Eye (tissue), 1 donor: ENCODE results near the gene F7.
A peak's percentile ranks its signal among the peaks of the same experiment; 100 is the strongest.

Source experiments
- DNase-seq: peaks from one replicate; pipeline ENCODE4 v3.0.0-alpha.2; 2015

F7 gene

DNA sequence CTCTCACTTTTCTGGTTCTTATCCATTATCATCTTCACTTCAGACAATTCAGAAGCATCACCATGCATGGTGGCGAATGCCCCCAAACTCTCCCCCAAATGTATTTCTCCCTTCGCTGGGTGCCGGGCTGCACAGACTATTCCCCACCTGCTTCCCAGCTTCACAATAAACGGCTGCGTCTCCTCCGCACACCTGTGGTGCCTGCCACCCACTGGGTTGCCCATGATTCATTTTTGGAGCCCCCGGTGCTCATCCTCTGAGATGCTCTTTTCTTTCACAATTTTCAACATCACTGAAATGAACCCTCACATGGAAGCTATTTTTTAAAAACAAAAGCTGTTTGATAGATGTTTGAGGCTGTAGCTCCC, 14.2 kb downstream of the F7 start:
- no peak for DNase-seq

DNA sequence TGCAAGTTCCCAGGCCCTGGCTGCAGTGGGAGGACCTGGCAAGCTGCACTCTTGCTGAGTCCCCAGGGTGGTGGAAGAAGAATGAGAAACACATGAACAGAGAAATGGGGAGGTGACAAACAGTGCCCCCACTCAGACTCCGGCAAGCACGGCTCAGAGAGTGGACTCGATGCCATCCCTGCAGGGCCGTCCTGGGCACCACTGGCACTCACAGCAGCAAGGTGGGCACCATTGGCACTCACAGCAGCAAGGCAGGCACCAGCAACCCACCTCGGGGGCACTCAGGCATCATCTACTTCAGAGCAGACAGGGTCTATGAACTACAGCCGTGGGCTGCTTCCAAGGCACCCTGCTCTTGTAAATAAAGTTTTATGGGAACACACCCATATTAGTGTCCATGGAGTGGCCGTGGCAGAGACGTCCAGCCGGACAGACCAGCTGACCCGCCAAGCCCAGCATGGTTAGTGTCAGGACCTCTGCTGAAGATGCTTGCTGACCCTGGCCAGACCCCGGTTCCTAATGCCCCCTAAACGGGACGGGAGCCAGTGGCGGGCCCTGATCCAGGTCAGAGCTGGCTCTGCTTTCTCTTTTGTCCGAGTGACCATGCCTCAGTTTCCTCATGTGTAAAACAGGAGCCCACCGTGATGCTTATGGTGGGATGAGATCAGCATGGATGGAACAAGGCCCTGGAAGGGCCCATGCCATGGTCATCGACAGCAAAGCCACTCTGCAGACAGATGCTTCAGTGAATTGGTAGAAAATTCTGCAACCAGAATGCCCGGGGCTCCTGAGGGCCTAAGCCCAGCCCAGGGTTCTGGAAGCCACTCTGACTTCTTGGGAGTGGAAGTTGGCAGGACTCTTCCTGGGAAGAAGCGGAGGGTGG, 14.9 kb downstream of the F7 start:
- DNase-seq: no peak

DNA sequence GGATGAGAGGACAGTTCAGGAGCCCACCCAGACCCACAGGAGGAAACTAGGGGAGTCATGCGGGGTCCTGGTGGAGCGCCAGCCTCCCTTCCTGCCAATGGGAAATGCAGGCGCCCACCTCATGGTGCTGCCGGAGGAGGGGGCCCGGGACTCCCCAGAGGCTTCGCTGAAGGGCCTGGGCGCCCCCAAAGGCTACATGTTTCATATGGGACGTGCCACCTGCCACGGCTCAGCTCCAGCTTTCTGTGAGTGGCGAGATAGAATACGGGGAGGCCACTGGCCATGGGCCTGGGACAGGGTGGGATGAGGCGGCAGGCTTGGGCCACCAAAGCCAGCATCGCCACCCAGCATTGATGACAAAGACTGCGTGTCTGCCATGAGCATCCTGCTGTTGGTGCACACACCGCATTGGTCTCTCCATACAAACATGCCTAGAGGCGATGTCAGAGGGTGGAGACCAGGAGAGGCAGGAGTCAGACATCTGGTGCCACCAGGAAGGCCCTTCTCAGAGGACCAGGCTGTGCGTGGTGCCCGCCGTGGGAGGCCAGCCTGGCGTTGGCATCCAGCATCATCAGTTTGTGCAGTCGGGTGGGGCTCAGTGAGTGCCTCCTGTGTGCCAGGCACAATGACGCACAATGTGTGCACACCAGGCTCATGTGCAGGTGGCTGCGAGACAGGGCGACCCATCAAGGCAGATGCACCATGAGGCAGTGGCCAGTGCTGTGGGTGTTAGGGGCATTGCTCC, 15.8 kb downstream of the F7 start:
- DNase-seq: no peak

DNA sequence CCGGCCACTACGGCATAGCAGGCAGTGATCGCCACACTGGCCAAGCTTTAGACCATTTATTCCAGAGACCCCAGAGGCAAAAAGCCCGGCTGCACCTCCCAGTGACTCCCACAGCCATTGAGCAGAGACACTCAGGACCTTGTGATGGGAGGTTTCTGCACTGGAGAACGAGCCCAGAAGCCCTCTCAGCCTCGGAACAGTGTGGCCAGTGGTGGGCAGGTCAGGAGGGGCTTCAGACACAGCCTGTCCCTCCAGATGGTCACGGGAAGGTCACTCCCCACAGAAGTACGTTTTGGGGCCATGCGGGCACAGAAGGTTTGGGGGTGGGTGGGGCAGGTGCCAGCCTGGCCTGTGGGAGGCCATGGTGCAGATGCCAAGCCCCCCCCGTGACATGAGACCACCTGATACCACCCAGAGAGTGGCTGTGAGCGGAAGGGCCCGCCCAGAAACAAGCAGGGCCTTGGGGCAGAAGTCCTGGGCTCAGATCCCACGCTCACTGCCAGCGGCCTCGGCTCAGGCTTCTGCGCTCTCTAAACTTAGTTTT, 16.4 kb downstream of the F7 start:
- DNase-seq: no peak

DNA sequence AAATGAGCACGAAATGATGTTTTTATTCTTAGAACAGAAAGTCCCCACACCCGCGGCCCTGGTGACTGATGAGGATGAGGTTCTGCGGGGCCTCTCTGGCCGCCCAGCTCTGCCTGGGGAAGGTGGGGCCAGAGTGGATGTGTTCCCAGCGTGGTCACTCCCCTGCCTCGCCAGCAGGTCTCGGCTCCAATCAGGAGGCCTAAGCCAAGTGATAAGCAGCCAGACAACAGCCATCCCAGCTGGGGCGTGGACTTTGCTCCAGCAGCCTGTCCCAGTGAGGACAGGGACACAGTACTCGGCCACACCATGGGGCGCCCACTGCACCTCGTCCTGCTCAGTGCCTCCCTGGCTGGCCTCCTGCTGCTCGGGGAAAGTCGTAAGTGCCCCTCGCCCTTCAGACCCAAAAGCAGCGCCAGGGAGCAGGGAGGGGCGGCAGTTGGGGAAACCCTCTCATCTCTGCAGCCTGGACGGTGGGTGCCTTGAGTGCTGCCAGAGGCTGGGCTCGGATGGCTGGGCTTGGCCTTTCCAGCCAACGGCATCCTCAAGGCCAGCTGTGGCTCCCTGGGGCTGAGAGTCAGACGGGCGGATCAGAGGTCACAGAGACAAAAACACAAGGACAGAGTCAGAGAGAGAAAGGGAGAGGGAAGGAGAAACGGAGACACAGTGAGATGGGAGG, 17.1 kb downstream of the F7 start, which contains the start of gene F10:
Gene F10 (plus strand): TSS at position 250 of the 676 bp plus-strand sequence. CDS start 57 bp downstream, at position 307.
- peak; percentile 73 for DNase-seq

DNA sequence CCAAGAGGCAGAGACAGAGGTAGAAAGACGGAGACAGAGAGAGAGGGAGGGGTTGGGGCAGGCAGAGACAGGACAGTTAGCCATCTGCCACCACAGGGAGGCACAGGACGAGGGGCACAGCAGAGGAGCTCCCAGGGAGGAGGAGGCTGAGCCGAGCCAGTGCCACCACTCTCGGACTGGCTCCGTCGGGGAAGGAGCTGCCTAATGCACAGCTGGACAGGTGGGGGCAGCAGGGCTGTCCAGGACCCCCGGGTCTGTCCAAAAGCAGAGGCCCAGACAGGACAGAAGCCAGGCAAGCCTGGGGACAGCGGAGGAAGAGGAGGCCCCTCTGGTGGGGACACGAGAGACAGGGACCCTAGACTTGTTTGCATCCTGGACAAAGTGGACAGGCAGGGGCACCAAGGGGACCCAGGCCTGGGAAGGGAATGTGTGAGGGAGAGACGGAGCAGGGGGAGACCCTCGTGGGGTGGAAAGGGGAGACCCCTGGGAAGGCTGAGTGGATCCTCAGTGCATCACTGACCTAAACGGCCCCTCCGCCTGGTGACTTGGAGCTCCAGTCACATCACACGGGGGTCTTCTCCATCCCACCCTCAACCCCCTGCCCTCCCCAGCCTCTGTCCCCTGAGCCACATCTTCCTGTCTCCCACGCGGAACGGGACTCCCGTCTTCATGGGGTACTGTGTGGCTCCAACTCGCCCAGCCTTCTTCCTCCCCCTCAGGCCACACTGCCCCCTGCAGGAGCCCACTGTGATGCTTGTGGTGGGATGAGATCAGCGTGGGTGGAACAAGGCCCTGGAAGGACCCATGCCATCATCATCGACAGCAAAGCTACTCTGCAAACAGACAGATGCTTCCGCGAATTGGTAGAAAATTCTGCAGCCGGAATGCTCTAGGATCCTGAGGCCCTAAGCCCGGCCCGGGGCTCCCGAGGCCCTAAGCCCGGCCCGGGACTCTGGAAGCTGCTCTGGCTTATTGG, 17.9 kb downstream of the F7 start:
- DNase-seq: no peak

DNA sequence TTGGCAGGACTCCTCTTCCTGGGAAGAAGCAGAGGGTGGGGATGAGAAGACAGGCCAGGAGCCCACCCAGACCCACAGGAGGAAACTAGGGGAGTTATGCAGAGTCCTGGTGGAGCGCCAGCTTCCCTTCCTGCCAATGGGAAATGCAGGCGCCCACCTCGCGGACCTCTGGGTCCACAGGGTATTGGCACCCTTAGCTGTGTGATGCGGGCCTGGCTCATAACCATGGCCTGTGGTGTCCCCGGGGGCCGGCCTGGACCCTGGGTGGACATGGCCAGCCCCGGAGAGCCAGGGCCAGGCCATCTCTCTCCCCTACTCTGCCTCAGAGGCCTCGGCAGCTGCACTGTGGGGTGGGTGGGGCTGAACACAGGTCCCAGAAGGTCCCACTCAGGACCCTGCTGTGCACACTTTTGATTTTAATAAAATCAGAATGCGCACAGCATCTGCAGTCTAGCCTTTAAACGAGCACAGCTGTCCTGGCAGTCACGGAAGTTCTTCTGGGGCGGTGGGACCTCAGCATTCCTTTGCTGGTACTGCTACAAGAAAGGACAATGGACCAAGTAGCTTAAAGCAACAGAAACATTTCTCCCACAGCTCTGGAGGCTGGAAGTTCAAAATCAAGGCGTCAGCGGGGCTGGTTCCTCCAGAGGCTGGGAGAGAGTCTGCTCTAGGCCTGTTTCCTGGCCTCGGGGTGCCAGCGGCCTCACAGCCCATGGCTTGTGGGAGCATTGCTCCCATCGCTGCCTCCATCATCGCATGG, 18.8 kb downstream of the F7 start:
- no peak for DNase-seq

DNA sequence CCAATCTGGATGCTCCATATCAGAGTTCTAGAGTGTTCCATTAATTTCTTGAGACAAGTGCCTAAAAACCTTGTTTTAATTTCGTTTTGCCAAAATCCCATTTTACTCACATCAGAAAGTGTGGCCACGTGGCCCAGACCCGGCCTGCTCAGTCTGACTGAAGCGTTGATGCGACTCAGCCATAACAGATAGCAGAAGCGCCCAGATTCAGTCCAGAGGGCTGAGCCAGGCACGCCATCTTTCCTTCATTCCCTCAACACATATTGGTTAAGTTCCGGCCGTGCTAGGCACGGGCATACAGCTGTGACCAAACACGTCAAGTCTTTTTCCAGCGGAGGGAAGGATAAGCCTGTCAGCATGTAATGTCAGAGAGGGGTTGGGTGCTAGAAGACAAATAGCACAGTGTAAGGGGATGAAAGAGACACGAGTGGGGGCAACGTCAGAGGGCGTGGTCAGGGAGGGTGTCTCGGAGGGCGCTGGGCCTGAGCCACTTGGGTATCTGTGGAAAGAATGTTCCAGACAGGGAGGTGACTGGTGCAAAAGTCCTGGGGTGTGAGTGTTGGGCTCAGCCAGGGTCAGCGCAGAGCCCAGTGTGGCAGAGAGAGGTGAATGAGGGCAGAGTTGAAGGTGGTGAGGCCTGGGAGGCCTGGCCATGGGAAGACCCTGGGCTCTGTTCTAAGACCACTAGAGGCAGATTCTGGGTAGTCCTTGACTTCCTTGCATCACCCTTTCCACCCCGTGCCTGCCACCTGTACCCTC, 20.1 kb downstream of the F7 start:
- no peak for DNase-seq

DNA sequence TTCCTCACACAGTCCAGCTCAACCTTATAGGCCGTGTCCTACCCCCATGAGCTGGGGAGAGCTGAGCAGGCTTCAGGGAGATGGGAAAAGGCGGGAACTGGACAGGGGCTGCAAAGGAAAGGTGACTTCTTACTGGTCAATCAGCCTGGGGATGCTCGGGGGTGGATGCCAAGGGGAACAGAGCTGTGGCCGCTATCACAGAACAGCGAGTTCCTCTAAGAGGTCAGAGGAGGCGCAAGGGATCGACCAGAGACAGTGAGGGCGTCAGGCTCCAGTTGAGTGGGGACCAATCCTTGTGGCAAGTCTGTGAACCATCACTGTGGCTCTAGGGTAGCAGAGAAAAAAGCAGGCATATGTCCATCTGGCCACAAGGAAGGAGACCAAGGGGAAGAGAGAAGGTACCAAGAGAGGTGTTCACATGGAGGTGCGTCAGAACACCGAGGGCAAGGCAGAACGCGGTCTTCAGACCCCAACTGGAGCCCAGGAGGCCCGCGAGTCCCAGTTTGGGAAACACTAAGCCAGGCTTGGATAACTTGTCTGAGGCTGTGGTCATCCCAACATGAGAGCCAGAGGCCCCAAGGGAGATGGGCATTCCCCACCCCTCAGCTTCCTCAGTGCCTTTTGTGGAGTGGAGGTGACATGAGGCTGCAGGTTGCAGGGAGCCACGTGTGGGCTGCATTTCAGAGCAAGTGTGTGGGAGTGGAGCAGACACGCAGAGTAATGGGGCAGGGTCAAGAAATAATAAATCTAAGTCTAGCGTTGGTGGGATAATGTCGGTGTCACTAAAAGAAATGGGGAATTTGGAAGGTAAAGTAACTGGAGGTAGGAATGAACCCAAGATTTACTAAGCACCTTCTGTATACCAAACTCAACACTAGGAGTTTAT, 20.9 kb downstream of the F7 start:
- no peak for DNase-seq

DNA sequence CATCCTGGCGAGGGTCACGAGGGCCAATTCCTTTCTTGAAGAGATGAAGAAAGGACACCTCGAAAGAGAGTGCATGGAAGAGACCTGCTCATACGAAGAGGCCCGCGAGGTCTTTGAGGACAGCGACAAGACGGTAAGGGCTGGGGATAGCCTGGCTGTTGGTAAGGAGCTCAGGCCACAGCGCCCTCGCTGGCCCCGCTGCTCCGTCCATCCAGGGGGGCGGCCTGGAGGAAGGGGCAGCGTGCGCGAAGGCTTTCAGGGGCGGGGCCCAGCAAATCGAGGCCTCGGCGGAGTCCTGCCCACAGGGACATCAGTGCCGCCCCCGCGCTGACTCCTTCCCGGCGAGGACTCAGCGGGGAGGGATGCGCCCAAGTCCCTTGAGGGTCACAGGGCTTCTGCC, 23.9 kb downstream of the F7 start:
- no peak for DNase-seq

DNA sequence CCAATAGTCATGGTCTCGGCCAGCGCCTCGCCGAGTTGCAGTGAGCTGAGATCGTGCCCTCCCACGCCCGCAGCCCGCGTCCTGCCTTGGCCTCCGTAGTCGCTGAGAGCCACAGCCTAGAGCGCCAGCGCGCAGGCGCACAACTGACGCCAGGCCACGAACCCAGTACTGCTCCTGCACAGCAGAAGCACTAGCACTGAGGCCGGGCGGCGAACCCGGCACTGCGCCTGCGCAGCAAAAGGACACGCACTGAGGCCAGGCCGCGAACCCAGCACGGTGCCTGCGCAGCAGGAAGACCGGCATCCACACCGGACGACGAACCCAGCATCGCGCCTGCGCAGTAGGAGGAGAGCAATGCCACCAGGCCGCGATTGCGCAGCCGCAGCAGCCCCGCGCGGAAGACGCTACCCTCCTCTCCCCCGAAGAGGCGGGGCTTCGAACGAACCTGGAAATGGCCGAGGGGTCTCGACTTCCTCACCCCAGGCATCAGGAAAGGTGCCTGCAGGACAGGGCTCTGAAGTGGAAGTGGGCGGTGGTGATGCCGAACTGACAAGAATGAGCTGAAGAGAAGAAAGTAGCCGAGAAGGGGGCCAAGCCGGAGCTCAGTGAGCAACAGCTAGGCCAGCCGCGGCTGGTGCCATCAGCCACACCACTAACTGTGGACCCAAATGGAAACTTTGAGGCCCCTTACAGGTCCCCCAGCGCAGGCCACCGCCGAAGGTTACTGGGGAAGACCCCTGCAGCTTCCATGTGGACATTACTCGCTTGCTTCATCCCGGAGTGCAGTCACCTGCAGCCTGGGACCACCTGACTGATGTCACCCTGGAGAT, 24.5 kb downstream of the F7 start:
- peak; percentile 36 for DNase-seq

DNA sequence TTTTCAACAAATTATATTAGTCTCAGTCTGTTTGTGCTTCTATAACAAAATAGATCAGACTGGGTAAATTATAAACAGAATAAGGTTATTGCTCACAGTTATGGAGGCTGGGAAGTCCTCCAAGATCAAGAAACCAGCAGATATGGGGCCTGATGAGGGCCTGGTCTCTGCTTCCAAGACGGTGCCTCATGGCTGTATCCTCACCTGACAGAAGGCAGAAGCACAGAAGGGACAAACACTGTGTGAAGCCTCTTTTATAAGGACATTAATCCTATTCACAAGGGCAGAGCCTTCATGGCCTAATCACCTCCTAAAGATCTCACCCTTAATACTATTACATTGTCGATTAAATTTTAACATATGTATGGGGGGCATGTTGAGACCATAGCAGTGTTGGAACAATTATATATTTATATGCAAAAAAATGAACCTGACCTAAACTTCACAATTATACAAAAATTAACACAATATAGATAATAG, 29.7 kb downstream of the F7 start:
- DNase-seq: no peak

DNA sequence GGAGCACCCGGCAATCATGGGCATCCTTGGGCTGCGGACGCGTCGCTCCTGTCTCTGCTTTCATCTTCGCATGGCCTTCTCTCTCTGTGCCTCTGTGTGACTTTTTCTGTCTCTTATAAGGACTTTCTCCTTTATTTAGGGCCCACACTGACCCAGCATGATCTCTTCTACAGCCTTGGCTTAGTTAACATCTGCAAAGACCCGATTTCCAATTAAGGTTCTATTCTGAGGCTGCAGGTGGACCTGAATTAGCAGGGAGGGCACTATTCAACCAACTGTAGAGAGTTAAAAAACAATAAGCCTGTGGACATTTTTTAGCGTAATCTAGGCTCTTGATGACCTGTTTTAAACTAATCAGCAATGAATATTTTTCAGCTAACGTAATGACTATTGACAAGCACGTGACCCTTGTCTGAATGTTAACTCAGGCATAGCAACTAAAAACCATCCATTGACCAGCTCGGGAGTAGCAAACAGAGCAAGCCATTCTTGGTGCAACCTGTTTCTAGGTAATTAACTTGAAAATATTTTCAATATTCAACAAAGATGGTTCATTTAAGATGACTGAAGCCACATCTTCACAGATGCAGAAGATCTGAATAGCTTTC, 32.2 kb downstream of the F7 start:
- DNase-seq: peak; percentile 72

DNA sequence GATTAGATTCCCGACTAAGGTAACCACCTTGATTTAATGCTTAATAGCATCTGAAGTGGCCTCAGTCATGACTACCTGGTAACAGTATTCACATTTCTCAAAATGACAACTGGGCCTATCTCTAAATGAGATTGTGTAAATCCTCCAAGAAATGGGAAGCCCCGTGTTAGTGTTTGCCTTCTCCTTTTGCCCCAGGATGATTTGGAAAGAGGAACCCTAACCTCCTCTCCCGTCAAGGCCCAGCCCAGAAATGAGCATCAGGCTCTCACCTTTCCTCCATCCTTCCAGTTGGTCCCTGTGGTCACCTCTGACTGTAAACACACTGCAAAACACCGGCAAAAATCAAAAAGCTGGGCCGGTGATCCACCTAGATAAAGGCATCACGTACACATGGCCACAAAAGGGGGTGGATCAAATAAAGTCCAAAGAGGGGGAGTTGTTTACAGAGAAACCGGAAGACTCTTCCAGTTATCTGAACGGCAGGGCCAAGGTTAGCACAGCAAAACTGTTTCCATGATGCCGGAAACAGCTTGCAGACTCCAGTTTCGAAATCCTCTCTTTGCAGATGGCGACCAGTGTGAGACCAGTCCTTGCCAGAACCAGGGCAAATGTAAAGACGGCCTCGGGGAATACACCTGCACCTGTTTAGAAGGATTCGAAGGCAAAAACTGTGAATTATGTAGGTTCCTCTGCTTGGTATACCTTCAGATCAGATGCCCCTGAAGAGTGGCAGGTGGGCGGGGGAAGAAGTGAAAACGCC, 33.4 kb downstream of the F7 start:
- no peak for DNase-seq

DNA sequence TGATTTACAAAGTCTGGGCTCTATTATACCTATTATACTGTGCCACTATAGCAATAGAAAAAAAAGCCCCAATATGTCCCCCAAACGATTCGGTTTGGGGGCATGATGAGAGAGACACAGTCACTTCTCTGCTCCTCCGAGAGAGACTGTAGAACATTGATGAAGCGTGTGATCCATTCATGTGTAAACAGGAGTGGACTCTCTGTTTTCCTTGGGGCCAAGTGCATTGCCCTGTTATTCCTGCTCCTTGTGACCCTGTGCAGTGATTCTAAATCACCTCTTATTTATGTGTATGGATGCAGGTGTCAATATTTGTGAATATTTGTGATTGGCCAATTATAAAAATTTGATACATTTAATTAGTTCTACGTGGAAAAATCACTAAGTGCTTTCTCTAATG, 34.0 kb downstream of the F7 start:
- peak; percentile 68 for DNase-seq

DNA sequence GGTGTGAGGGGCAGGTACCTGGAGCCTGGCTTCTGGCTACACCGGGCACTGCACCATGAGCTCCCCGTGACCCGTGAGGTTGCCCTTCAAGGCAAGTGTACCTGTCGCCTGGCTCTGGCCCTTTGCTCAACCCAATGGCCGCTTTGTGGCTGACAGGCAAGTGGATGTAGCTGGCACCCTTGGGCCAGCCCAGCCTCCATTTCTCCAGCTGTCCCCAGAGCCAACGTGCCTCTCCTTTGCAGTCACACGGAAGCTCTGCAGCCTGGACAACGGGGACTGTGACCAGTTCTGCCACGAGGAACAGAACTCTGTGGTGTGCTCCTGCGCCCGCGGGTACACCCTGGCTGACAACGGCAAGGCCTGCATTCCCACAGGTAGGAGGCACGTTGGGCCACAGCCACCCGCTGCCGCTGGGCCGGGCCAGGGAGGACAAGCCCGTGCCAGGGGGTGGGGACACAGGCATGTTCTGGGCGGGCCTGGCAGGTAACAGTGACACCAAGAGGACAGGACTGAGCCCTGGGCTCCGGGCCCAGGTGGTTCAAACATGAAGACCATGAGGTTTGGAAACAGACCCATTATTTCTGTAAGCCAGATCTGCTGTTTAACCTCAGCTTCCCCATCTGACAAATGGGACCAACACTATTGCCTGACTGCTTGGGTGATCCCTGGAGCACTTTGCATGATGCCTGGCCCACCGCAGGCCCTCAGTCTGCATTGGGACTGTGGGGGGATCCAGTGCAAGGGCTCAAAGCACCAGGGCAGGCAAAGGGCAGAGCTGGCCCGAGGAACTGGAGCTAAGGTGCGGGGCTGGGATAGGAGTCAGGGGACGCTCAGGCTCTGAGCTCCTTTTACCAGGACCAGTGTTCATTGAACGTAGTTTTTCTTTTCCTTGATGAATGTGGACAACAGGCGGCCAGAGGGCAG, 35.3 kb downstream of the F7 start:
- no peak for DNase-seq
